ENCODE measurements around the gene RALGAPA2.

Gene RALGAPA2

GRCh38 chr20:20455926-20456325 lies 256.5 kb downstream of the RALGAPA2 start:
- no peak for DNase-seq

DNA sequence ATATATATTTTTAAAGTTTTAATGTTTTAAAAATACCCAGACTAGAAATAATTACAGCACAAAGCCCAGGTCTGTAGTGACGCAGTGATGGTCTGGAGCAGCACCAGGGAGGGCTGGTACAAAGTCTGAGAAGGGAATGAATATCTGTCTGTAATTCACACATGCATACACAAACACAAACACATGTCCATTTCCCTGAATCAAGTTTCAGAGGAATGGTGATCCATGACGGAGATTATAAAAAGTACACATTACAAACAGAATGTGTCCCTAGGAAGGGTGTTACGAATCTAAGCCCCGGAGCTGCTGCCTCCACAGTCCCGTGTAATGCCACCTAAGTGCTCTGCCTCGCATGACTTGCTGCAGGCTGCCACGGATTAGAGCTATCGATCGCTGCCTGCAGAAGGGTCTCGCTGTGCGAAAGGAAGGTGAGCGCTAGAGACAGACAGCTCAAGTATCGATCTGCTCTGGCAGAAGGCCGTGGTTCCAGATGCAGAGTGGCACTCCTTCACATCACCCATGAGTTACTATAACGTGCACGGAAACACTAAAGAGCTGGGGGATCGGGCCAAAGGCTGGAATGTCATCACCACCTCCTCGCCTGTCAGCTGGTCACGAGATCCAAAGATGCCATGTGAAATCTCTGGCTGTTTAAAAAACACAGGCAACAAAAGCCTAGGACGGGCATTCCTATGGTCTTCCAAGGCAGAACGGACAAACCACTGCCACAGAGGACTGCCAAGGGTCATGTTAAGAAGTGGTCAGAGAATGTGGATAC lies 257.4 kb downstream of the RALGAPA2 start:
- DNase-seq = no peak

DNA sequence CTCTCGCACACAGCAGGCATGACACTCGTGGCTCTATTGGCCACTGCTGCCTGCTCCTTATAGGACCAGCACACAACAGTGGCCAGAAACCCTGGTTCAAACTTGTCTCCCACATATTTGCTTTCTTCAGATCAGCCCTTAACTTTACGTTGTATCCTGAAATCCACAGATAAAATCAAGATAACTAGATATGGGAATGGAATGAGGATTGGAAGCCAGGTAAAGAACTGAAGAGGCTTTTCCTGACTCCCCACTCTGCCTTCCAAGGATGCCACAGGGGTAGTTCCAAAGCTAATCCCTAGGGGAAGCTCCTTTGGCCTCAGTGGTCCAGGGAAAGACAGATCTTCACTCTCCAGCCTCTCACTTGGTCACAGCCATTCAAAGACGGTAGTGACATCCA lies 258.1 kb downstream of the RALGAPA2 start:
- DNase-seq = no peak

- peak; percentile 59 for DNase-seq
Measured at GRCh38 chr20:20452254-20452676, 260.2 kb downstream of the RALGAPA2 start.

DNA sequence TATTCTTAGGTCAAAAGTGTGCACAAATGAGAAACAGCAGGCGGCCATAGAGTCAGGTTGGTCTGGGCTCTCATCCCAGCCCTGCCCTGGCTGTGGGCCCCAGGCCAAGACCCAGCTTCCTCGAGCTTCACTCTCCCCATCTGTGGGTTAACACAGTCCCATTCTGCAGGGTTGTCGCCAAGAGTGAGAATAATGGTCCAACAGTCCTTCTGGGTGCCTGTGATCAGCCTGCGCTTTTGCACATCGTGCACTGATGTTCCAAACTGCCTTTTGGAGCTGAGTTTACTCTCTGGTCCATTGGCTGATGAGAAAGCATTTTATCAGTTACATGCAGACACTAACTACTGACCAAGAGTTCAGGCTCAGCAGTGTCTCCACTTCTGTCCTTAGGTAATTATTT lies 261.9 kb downstream of the RALGAPA2 start:
- DNase-seq = peak; percentile 73

- DNase-seq = no peak
Measured at GRCh38 chr20:20448881-20449280, 263.6 kb downstream of the RALGAPA2 start.

GRCh38 chr20:20447196-20447595 lies 265.2 kb downstream of the RALGAPA2 start:
- no peak for DNase-seq

- no peak for DNase-seq
Measured at GRCh38 chr20:20446425-20447015, 265.9 kb downstream of the RALGAPA2 start.

- no peak for DNase-seq
Measured at GRCh38 chr20:20446001-20446400, 266.4 kb downstream of the RALGAPA2 start.

GRCh38 chr20:20443504-20443903 lies 268.9 kb downstream of the RALGAPA2 start:
- no peak for DNase-seq

DNA sequence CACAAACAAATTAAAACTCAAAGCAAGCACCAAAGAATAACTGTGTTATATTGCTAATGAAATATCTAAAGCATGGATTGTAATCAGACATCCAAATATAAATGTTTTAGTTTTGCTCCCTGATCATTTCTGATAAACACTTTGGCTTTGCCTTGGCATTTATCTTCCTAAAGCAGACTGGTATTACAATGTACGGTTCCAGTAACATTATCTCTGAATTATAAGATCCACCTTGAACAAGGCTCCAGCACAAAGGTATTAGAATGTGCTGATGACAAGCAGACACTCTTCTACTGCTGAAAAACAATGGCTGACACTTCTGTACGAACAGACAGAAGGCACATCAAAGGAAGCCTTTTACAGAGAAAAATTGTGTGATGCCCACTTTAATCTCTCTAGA lies 270.0 kb downstream of the RALGAPA2 start:
- no peak for DNase-seq

DNA sequence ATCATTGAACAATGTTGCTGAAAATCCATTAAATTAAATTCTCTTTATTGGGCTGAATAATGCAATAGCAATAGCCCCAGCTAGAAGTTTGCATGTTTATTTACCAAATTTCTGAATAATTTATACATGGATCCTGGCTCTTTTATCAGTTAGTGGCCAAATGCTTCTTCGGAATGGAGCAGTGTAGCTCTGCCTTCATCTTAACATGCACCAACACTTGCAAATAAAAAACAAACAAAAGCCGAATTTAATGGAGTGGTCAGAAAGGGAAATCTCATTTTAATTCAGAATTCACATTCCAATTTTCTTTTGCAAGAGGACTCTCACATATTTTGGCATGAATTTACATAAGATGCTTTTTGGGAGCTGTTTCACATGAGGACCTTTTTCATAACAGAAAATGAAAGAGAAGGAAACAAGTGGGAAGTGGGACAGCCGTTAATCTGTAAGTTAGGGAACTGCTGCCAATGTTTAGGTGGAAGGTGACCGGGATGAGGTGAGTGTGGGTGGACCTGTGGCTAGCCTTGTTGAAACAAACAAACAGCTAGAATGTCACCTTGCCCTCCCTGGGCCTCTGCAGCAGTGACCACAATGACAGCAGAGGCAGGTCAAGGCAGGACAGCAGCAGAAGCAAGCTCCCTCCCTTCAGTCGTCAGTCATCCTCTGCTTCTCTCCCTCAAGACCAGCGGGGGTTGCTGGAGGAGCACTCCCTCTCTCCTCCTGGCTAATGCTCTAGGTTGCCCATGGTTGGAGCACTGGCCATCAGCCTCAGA lies 271.4 kb downstream of the RALGAPA2 start:
- DNase-seq = no peak

GRCh38 chr20:20440481-20440880 lies 272.0 kb downstream of the RALGAPA2 start:
- peak; percentile 85 for DNase-seq

- DNase-seq = no peak
Measured at GRCh38 chr20:20439602-20440190, 272.7 kb downstream of the RALGAPA2 start.

DNA sequence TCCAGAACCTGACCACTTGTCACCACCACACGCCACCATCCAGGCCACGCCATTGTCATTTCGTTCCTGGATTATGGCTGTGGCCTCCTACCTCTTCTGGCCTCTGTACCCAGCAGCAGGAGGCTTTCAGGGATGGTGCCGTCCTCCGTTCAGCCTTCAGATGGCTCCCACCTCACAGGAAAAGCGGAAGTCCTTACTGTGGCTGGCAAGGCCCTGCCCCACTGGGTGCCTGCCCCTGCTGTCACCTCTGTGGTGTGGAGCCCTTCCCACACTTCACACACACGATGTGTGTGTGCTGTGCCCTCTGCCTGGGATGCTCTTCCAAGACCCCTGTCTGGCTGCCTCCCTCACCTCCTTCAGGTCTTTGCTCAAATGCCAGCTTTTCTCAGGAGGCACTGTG lies 275.1 kb downstream of the RALGAPA2 start:
- no peak for DNase-seq

DNA sequence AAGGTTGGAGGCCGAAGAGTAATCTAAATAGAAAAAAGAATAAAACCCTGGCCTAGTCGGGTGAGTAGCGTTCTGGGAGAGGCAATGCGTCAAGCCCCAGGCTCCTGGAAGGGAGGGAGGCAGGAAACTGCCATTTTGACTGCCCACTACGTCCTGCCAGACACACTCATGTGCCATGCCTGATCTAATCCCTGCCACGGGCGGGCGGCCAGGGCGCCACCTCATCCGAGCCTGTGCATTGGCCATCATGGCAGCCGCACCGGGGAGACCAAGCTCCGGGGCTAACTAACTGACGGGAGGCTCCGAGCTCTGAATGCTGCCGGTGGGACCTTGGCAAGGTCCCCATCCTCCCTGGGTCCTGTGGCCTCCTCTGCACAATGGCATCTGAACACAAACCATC lies 275.8 kb downstream of the RALGAPA2 start:
- DNase-seq = no peak

GRCh38 chr20:20435453-20435852 lies 277.0 kb downstream of the RALGAPA2 start:
- DNase-seq = peak; percentile 16

DNA sequence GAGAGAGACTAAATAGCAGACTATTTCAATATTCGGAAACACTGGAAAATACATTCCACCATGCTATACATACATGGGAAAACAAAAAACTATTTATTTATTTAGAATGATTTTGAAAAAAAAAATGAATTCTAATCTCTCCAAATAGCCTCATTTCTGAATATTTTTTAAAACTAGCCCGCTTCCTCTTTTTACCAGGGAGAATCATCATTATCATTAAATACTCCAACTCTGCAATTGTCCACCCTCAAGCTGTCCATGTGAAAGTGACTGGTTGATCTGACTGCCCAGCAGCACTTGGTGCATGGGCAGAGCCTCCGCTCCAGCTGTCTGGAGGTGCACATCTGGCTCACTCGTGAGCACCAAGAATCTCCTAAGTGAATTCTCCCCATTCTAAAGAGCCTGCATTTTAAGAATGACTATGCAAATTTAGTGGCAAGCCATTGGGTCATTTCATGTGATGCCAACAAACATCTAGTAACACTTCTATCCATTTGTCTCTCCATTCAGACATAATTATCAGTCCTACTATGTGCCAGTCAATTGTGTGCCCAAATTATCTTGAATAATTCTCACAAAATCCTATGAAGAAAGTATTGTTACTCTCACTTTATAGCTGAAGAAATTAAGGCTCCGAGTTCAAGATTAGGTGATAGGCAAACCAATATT lies 279.7 kb downstream of the RALGAPA2 start:
- DNase-seq = no peak

DNA sequence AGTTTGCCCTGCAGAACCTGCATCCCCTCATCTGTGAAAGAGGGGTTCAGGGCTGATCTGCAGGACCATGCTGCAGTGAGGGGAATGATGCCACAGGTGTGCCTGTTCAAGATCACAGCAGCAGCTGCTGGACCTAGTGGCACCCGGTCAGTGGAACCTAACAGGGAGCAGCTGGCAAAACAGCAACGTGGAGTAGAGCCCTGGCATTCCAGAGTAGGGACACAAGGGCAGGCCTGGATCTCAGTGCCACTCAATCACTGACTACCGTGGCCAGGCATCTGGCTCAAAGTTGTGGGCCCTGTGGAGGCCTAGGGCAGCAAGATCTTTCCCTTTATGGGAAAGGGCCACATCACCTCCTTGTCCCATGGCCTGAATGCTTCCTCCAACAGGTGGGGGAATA lies 282.4 kb downstream of the RALGAPA2 start:
- no peak for DNase-seq

- DNase-seq = no peak
Measured at GRCh38 chr20:20428067-20428466, 284.4 kb downstream of the RALGAPA2 start.

- no peak for DNase-seq
Measured at GRCh38 chr20:20427227-20427864, 285.1 kb downstream of the RALGAPA2 start.

DNA sequence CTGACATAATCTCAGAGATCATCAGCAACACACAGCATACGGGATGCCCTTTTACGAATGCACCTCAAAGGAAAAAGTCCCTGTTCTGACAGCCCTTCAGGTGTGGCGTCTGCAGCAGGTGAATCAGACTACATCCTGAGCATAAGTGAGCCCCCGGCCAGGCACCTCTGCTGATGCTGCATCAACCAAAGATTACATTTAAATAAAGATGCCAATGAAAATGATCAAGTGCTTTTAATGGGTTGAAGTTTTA lies 285.9 kb downstream of the RALGAPA2 start:
- DNase-seq = no peak

All from COR-L47 (cell line).